Choroid plexus epithelial cell (primary cell): ENCODE measurements around the gene PDK4.
A peak's percentile ranks its signal among the peaks of the same experiment; 100 is the strongest.

Experiments used
- DNase-seq: peaks from one replicate; pipeline ENCODE4 v3.0.0-alpha.2; 2010; ENCODE audit warnings: low read depth
- H3K4me3 ChIP-seq: 2 replicates; pipeline ENCODE4 v1.5.1; 2011; ENCODE audit warnings: low read depth, mild to moderate bottlenecking, control low read depth, low read length, moderate library complexity
- TF ChIP-seq, protein P1 (sequence below): conservative IDR thresholded peaks from 2 replicates; pipeline ENCODE4 v1.5.1; 2011; ENCODE audit warnings: low read depth, mild to moderate bottlenecking, control low read depth, inconsistent platforms, low read length, moderate library complexity

The PDK4 gene

DNA sequence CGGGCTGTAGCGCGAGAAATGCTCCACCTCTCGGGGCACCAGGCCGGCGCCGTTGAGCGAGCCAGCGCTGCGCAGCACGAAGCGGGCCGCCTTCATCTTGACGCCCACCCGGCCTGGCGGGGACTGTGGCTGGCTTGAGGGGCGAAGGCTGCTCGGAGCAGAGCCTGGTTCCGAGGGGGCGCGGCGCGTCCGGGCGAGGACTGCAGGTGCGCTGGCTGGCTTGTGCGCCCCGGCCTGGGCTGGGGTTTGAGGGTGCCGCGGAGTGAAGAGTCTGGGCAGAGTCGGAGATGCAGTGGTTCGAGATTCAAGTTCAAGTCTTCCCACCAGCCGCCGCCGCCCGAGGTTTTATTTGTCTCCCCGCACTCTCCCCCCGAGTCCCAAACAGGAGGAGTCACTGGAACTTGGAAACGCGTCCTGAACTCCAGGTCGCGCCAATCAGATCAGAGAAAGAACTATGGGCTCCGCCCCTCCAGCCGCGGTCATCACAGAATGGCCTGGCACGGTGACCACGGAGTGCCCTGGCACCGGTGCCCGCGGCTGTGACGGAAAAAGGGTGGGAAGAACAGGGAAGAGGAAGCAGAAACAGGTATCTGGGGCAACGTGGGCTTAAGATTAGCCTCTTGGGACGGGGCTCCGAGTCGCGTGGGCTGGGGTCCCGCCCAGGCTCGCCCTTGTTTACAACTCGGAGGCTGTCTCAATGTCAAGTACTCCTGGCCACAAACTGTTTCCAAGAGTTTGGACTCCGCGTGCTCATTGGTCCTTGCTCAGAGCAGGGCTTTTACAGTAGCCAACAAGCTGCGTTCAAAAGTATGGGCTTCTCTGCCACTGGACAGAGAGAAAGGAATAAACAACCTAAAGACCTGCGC is at the start of gene PDK4:
PDK4 (minus strand) TSS at position 319 of the 866 bp plus-strand sequence; CDS start at position 96, 223 bp downstream.
- TF ChIP-seq, protein P1, sequence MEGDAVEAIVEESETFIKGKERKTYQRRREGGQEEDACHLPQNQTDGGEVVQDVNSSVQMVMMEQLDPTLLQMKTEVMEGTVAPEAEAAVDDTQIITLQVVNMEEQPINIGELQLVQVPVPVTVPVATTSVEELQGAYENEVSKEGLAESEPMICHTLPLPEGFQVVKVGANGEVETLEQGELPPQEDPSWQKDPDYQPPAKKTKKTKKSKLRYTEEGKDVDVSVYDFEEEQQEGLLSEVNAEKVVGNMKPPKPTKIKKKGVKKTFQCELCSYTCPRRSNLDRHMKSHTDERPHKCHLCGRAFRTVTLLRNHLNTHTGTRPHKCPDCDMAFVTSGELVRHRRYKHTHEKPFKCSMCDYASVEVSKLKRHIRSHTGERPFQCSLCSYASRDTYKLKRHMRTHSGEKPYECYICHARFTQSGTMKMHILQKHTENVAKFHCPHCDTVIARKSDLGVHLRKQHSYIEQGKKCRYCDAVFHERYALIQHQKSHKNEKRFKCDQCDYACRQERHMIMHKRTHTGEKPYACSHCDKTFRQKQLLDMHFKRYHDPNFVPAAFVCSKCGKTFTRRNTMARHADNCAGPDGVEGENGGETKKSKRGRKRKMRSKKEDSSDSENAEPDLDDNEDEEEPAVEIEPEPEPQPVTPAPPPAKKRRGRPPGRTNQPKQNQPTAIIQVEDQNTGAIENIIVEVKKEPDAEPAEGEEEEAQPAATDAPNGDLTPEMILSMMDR = no peak
- H3K4me3 ChIP-seq = peak within 1 kb of the TSS; percentile 74
- peak; percentile 88 for DNase-seq

DNA sequence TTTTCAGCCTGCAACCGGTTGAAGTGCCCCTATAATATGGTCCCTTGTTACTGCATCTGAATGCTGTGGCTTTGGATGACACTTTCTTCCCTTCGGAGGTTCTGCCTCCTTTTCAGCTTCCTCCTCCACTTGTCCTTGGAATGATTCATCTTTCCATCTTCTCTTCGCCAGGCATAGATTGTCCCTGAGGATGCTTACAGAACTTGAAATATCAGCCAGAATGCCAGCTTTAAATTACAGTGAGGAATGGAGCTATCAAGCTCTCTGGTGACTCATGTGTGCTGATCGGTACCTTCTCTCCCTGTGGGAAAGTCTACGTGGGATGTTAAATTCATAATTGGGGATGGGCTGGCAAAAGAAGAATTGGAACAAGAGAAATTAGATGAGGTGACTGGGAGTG is 45.9 kb upstream of the PDK4 start:
- no peak for DNase-seq
- no peak overlapping the region for H3K4me3 ChIP-seq
- TF ChIP-seq, protein P1 = no peak

DNA sequence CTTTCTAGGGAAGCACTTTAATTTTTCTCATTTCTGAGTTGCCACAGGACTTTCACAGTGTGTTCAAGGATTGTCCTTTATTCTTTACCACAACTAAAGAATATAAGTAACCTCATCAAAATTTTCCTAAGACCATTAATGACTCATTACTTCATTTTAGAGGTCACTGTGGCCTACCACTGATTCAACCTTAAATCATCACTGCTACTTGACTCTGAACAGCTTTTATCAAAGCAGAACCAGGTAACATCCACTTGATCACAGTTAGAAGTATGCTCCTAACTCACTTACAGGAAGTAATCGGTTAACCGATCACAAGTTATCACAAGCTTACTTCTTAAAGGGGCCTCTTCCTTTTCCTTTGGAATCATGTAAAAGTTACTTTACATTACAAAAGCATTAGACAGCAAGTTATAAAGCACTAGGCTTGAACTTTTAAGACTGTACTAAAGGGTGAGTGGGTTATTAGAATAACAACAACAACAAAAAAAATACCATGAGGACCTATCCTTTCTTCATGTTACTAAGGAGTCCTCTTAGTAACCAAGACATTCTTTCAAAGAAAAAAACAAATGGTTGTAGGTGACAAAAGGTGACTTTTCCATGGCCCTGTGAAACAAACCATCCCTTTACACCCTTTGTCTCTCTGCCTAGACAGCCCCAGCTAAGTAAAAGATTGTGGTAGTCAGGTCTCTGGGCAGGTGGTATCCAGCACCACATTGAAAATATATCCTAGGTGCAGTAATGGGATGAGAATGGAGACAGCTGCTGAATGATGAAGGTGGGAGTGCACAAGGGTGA is 40.0 kb upstream of the PDK4 start:
- no peak overlapping the region for H3K4me3 ChIP-seq
- TF ChIP-seq, protein P1 = no peak
- peak; percentile 31 for DNase-seq

DNA sequence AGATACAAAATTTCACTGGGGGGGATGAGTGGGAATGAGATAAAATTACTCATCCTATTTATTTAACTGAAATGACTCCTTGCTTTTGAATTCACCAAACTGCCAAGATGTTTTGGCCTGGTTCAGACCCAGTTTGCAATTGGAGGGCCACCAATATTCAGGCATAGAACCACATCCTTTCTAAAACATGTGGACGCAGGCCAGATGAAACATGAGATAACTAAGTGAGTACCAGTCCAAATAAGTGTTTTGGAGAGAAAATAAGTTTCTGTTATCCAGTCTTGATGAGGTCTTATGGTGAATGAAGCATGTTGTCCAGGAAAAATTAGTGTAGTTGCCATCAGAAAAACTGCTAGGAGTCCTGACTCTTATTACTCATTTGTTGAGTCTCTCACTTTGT is 36.3 kb upstream of the PDK4 start:
- TF ChIP-seq, protein P1 = no peak
- no peak overlapping the region for H3K4me3 ChIP-seq
- DNase-seq = peak; percentile 45

DNA sequence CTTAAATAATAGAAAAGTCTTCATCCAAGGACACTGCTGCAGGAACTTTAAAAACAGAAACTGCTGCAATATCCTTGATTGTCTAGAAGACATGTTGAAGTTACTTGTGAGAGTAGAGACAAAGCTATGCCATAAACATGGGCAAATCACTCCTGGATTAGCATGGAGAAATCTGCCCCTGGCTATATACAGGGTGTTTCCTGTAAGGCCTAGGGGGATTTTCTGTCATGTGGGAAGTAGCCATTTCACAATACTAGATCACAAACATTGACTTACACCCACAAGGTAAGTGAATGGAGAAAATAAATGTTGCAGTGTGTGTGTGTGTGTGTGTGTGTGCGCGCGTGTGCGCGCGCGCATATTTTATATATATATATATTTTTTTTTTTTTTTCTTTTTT is 35.2 kb upstream of the PDK4 start:
- DNase-seq = no peak
- H3K4me3 ChIP-seq = no peak overlapping the region
- TF ChIP-seq, protein P1 = no peak

DNA sequence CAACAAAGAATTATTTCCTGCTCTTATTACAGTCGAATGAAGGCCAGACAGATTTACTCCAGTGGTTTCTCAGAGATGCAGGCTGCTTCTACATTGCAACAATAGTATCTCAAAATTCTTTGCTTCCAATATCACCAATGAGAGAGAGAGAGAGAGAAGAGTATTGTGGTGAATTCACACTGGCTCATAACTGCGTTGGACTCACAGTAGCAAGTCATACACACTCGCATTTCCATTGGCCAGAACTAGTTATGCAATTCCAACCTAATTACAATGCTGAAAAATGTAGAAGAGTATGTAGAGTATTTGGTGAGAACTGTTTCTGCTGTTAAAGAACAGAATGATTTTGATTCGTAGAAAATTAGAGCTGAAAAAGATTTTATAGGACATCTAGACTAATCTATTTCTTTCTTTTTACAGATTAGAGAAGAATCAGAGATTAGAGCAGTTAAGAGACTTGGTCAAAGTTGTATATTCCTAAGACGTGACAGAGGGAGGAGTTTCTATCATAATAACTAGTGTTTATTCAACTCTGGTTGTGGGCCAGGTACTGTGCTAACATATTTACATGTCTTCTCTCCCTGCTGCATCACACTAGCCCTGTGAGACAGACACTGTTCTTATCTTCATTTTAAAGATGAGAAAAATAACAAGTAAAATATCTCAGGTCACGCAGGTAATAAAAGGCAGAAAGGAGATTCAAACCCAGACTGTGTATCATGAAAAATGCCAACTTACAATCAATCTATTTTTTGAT is 34.6 kb upstream of the PDK4 start:
- DNase-seq = peak; percentile 65
- no peak overlapping the region for H3K4me3 ChIP-seq
- TF ChIP-seq, protein P1 = no peak
